Right lung (tissue), 5 donors: ENCODE measurements around the gene SYP. TPM values are rescaled to one million over a fixed set of nuclear protein-coding genes. Genes with fewer than 3 reads are reported as not detected.

Source experiments
- DNase-seq, 2 donors: peaks; one replicate each; pipeline ENCODE4 v3.0.0-alpha.2; 2013
- polyA plus RNA-seq, 5 donors: library from polyadenylated mRNA; unstranded; fragments of 120-200 nt; gene quantifications; one replicate each; pipeline versions ENCODE4 v1.2.1 to v1.2.3, GENCODE V29; 2013; ENCODE audit warnings: inconsistent platforms in 1 of 5, low replicate concordance in 1 of 5; ENCODE audit not compliant: insufficient read length in 5 of 5, insufficient read depth in 1 of 5

Gene SYP
- polyA plus RNA-seq, 5 donors, result 2.8 to 3.5 (median 3.1) TPM

GRCh38 chrX:49139713-49140112 is 60.3 kb downstream of the SYP start:
- no peak for DNase-seq

Other genes with a start within 250 kb of the SYP start
- gene OTUD5, start 242.6 kb downstream of the SYP start, polyA plus RNA-seq, result 10 to 100 TPM; 46.3 to 59.4 (median 55.7) TPM
- gene KCND1, start 228.3 kb downstream of the SYP start, polyA plus RNA-seq, result 1 to 10 TPM; 3.5 to 4.3 (median 4.0) TPM
- 10 to 100 TPM; 49.1 to 64.6 (median 56.9) TPM for gene GRIPAP1, start 197.9 kb downstream of the SYP start, polyA plus RNA-seq
- 10 to 100 TPM; 33.3 to 46.8 (median 42.2) TPM for gene TFE3, start 156.8 kb downstream of the SYP start, polyA plus RNA-seq
- gene CCDC120, start 141.2 kb downstream of the SYP start, polyA plus RNA-seq, result 10 to 100 TPM; 11.4 to 19.0 (median 16.9) TPM
- gene PRAF2, start 126.2 kb downstream of the SYP start, polyA plus RNA-seq, result 10 to 100 TPM; 28.8 to 40.9 (median 35.7) TPM
- 10 to 100 TPM; 40.9 to 61.7 (median 48.2) TPM for gene WDR45, start 120.3 kb downstream of the SYP start, polyA plus RNA-seq
- 10 to 100 TPM; 20.5 to 26.9 (median 21.1) TPM for gene GPKOW, start 76.5 kb downstream of the SYP start, polyA plus RNA-seq
- gene MAGIX, start 37.4 kb downstream of the SYP start, polyA plus RNA-seq, result 1 to 10 TPM; 1.5 to 4.0 (median 2.1) TPM
- gene PLP2, start 28.3 kb downstream of the SYP start, polyA plus RNA-seq, result 10 to 100 TPM; 41.4 to 63.7 (median 55.9) TPM
- 1 to 10 TPM; 4.2 to 7.3 (median 6.4) TPM for gene PRICKLE3, start 13.8 kb downstream of the SYP start, polyA plus RNA-seq
- gene CACNA1F, start 33.1 kb upstream of the SYP start, polyA plus RNA-seq, result under 1 TPM; 0.09 to 0.66 (median 0.45) TPM
- gene CCDC22, start 35.3 kb upstream of the SYP start, polyA plus RNA-seq, result 10 to 100 TPM; 11.4 to 19.4 (median 14.0) TPM
- gene FOXP3, start 64.5 kb upstream of the SYP start, polyA plus RNA-seq, result under 1 TPM; 0.32 to 0.73 (median 0.69) TPM
- gene PPP1R3F, start 69.6 kb upstream of the SYP start, polyA plus RNA-seq, result 1 to 10 TPM; 4.8 to 8.1 (median 5.8) TPM
- gene GAGE10, start 103.5 kb upstream of the SYP start, polyA plus RNA-seq, result under 1 TPM in 2 of 5 donors, not detected in 3; 0.22 to 0.40 TPM
- gene GAGE12J, start 121.8 kb upstream of the SYP start, polyA plus RNA-seq, result not detected
- not detected for gene GAGE13, start 131.4 kb upstream of the SYP start, polyA plus RNA-seq